ENCODE measurements around the gene RELB. TPM values are rescaled to one million over a fixed set of nuclear protein-coding genes. Genes with fewer than 3 reads are reported as not detected.

RELB gene
- total and polyA plus RNA-seq, 9 of the 15 experiments (the other 6 are each of a cell fraction or from before 2014, with no cell fraction given), result 0.15 to 1.1 (median 0.28) TPM; not detected in 2

DNA sequence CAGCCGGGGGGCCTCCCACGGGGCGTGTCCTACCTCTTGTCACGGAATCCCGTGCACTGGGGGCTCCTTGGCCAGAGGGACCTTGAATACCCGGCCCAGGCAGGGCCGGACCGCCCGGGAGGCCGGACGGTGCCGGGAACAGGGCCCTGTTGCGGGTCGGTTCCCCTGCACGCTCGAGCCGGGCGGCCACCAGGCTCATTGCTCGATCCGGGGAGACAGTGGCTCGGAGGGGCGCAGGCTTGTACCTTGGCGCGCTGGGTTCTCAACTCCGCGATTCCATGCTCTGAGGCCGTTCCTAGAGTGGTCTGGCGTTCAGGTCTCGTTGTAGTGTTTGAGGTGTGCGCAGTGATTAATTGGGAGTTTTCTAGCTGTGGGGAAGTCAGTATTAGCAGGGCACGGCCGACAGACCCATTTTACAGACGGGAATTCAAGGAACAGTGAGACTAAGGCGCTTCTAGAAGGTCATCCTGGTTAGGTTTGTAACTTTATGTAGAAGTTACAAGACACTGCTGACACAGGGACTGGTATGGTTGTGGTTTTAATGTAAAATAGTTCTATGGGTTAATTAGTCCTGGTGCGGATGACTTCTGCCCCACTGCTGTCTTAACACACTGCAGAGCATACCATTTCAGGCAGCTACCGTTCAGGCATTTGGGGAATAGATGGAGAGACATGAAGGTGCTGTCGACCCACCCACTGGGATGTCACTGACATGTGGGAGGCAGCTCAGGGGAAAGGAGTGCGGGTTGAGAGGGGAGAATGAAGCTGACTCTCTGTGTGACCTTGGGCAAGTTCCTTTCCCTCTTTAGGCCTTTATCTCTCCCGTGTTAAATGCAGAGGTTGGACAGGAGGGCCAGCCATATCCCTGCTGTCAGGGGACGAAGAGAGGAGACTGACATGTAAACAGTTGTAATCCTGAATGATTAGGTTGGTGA lies 45.5 kb upstream of the RELB start (continued):
- TF ChIP-seq CTCF (IDR thresholded peaks at IDR 0.05 in 2 of 3, conservative IDR thresholded peaks at IDR 0.05 in 1 of 3; ENCODE audit: insufficient read depth in 2 of 3, low read depth in 1 of 3, low read length in 3 of 3) (0 out of 6 replicates have a peak, but pooled peaks of 1 of the 3 experiments have one; percentile 1), U2AF2 (optimal IDR thresholded peaks at IDR 0.05; ENCODE audit: low read depth, low read length) (no peak), KHSRP (IDR thresholded peaks at IDR 0.05) (no peak), MAX (CRISPR knock-in tag; IDR thresholded peaks at IDR 0.05) (no peak), USF1 (CRISPR knock-in tag; IDR thresholded peaks at IDR 0.05) (no peak), ARNT (IDR thresholded peaks at IDR 0.05) (no peak), HNRNPK (IDR thresholded peaks at IDR 0.05; ENCODE audit: low read depth, low read length, poor library complexity, severe bottlenecking) (no peak), HMG20A (CRISPR knock-in tag; conservative IDR thresholded peaks at IDR 0.05) (no peak), CHD1 (IDR thresholded peaks at IDR 0.05; ENCODE audit: low read length) (peak; percentile 66), ZNF384 (IDR thresholded peaks at IDR 0.05; ENCODE audit: low read depth, low read length) (no peak), CREBBP (IDR thresholded peaks at IDR 0.05; ENCODE audit: low read depth, low read length) (no peak), SREBF1 (IDR thresholded peaks at IDR 0.05; ENCODE audit: borderline replicate concordance, low read depth, low read length) (no peak), RBM39 (optimal IDR thresholded peaks at IDR 0.05; ENCODE audit: low read depth, low read length) (no peak), PPARD (CRISPR knock-in tag; IDR thresholded peaks at IDR 0.05) (no peak), RBM25 (IDR thresholded peaks at IDR 0.05; ENCODE audit: low read depth, low read length, severe bottlenecking) (peak; percentile 67), ZNF217 (CRISPR knock-in tag; IDR thresholded peaks at IDR 0.05) (no peak)
- TF ChIP-seq, protein P1, sequence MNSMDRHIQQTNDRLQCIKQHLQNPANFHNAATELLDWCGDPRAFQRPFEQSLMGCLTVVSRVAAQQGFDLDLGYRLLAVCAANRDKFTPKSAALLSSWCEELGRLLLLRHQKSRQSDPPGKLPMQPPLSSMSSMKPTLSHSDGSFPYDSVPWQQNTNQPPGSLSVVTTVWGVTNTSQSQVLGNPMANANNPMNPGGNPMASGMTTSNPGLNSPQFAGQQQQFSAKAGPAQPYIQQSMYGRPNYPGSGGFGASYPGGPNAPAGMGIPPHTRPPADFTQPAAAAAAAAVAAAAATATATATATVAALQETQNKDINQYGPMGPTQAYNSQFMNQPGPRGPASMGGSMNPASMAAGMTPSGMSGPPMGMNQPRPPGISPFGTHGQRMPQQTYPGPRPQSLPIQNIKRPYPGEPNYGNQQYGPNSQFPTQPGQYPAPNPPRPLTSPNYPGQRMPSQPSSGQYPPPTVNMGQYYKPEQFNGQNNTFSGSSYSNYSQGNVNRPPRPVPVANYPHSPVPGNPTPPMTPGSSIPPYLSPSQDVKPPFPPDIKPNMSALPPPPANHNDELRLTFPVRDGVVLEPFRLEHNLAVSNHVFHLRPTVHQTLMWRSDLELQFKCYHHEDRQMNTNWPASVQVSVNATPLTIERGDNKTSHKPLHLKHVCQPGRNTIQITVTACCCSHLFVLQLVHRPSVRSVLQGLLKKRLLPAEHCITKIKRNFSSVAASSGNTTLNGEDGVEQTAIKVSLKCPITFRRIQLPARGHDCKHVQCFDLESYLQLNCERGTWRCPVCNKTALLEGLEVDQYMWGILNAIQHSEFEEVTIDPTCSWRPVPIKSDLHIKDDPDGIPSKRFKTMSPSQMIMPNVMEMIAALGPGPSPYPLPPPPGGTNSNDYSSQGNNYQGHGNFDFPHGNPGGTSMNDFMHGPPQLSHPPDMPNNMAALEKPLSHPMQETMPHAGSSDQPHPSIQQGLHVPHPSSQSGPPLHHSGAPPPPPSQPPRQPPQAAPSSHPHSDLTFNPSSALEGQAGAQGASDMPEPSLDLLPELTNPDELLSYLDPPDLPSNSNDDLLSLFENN (IDR thresholded peaks at IDR 0.05; ENCODE audit: low read depth in 2 of 2, low read length in 2 of 2), result no peak
- TF ChIP-seq, protein P2, sequence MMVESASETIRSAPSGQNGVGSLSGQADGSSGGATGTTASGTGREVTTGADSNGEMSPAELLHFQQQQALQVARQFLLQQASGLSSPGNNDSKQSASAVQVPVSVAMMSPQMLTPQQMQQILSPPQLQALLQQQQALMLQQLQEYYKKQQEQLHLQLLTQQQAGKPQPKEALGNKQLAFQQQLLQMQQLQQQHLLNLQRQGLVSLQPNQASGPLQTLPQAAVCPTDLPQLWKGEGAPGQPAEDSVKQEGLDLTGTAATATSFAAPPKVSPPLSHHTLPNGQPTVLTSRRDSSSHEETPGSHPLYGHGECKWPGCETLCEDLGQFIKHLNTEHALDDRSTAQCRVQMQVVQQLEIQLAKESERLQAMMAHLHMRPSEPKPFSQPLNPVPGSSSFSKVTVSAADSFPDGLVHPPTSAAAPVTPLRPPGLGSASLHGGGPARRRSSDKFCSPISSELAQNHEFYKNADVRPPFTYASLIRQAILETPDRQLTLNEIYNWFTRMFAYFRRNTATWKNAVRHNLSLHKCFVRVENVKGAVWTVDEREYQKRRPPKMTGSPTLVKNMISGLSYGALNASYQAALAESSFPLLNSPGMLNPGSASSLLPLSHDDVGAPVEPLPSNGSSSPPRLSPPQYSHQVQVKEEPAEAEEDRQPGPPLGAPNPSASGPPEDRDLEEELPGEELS (CRISPR knock-in tag; IDR thresholded peaks at IDR 0.05; ENCODE audit: borderline replicate concordance), result 0 out of 2 replicates have a peak, but pooled peaks have one; percentile 33

All from K562 (cell line).